ENCODE measurements around the gene ARHGAP42. TPM values are rescaled to one million over a fixed set of nuclear protein-coding genes. Genes with fewer than 3 reads are reported as not detected.

ARHGAP42 gene
- polyA plus RNA-seq, 1 donor (not counting 4 experiments of a cell fraction or from before 2014, with no cell fraction given) = 5.5 TPM

GRCh38 chr11:100760744-100761143, 73.7 kb downstream of the ARHGAP42 start:
- Histone ChIP-seq H3K9ac (ENCODE audit: control insufficient read depth, extremely low read depth, insufficient read depth, low read length) (no peak overlapping the region), H4K20me1 (ENCODE audit: control insufficient read depth, extremely low read depth, insufficient read depth, low read length) (no peaks in the 10 kb centered on the region), H3K36me3 (ENCODE audit: control insufficient read depth in 2 of 2, extremely low read depth in 1 of 2, insufficient read depth in 2 of 2, low read length in 2 of 2) (no peaks in the 10 kb centered on the region), H3K9me1 (ENCODE audit: control insufficient read depth, extremely low read depth, insufficient read depth, low read length) (no peaks in the 10 kb centered on the region), H2AFZ (ENCODE audit: control insufficient read depth, low read length) (no peak overlapping the region), H3K27ac (ENCODE audit: control insufficient read depth, insufficient read depth, low read length) (no peak overlapping the region), H3K4me2 (ENCODE audit: control insufficient read depth, extremely low read depth, insufficient read depth, low read depth, low read length) (no peak overlapping the region), H3K27me3 (ENCODE audit: control insufficient read depth, extremely low read depth, insufficient read depth, low read length) (no peaks in the 10 kb centered on the region), H3K4me3 (ENCODE audit: control insufficient read depth in 2 of 3, extremely low read depth in 1 of 3, insufficient read depth in 2 of 3, low read depth in 1 of 3, low read length in 3 of 3) (no peak overlapping the region), H3K79me2 (ENCODE audit: control insufficient read depth, insufficient read depth, low read length) (no peaks in the 10 kb centered on the region), H3K4me1 (ENCODE audit: control insufficient read depth, extremely low read depth, insufficient read depth, low read length) (no peaks in the 10 kb centered on the region), H3K9me3 (ENCODE audit: control insufficient read depth, low read depth, low read length) (no peaks in the 10 kb centered on the region)
- FAIRE-seq (no peak), DNase-seq (ENCODE audit: low read depth, low spot score) (no peak)
- TF ChIP-seq EZH2 (IDR thresholded peaks at IDR 0.05; ENCODE audit: low read length) (no peak), CTCF (optimal IDR thresholded peaks at IDR 0.05 in 1 of 3, IDR thresholded peaks at IDR 0.05 in 1 of 3, conservative IDR thresholded peaks at IDR 0.05 in 1 of 3; ENCODE audit: extremely low read depth in 1 of 3, insufficient read depth in 2 of 3, low read length in 3 of 3) (no peak)
- dilution Hi-C loops (cut with MboI; ENCODE audit: extremely low pct_ligation_motif_present, low sequenced_read_pairs) = no loop called here

- no peak for TF ChIP-seq EZH2 (IDR thresholded peaks at IDR 0.05; ENCODE audit: low read length)
- no peak for TF ChIP-seq CTCF (optimal IDR thresholded peaks at IDR 0.05 in 1 of 3, IDR thresholded peaks at IDR 0.05 in 1 of 3, conservative IDR thresholded peaks at IDR 0.05 in 1 of 3; ENCODE audit: extremely low read depth in 1 of 3, insufficient read depth in 2 of 3, low read length in 3 of 3)
- Histone ChIP-seq H3K79me2 (ENCODE audit: control insufficient read depth, insufficient read depth, low read length) (no peaks in the 10 kb centered on the region), H3K27ac (ENCODE audit: control insufficient read depth, insufficient read depth, low read length) (no peak overlapping the region), H3K4me2 (ENCODE audit: control insufficient read depth, extremely low read depth, insufficient read depth, low read depth, low read length) (no peak overlapping the region), H2AFZ (ENCODE audit: control insufficient read depth, low read length) (no peak overlapping the region), H3K9me1 (ENCODE audit: control insufficient read depth, extremely low read depth, insufficient read depth, low read length) (no peaks in the 10 kb centered on the region), H3K9ac (ENCODE audit: control insufficient read depth, extremely low read depth, insufficient read depth, low read length) (no peak overlapping the region), H3K36me3 (ENCODE audit: control insufficient read depth in 2 of 2, extremely low read depth in 1 of 2, insufficient read depth in 2 of 2, low read length in 2 of 2) (no peaks in the 10 kb centered on the region), H3K9me3 (ENCODE audit: control insufficient read depth, low read depth, low read length) (no peaks in the 10 kb centered on the region), H3K4me3 (ENCODE audit: control insufficient read depth in 2 of 3, extremely low read depth in 1 of 3, insufficient read depth in 2 of 3, low read depth in 1 of 3, low read length in 3 of 3) (no peak overlapping the region), H4K20me1 (ENCODE audit: control insufficient read depth, extremely low read depth, insufficient read depth, low read length) (no peaks in the 10 kb centered on the region), H3K4me1 (ENCODE audit: control insufficient read depth, extremely low read depth, insufficient read depth, low read length) (no peaks in the 10 kb centered on the region), H3K27me3 (ENCODE audit: control insufficient read depth, extremely low read depth, insufficient read depth, low read length) (no peaks in the 10 kb centered on the region)
- dilution Hi-C loops (cut with MboI; ENCODE audit: extremely low pct_ligation_motif_present, low sequenced_read_pairs) = no loop called here
- FAIRE-seq (no peak), DNase-seq (ENCODE audit: low read depth, low spot score) (no peak)
These were observed 74.8 kb downstream of the ARHGAP42 start for GRCh38 chr11:100761841-100762240.
